GM21526 (cell line): ENCODE measurements around the gene KRT15.

Experiments
- ATAC-seq: cut with Tn5 transposase; IDR thresholded peaks from one replicate; pipeline ENCODE4 v1.9.1; 2021; ENCODE audit warnings: moderate library complexity; ENCODE audit not compliant: unreplicated experiment, low FRiP score

Gene KRT15

GRCh38 chr17:41484920-41485904 is 33.5 kb downstream of the KRT15 start:
- ATAC-seq = no peak

- no peak for ATAC-seq
Observed at GRCh38 chr17:41483991-41484826, 34.5 kb downstream of the KRT15 start.

DNA sequence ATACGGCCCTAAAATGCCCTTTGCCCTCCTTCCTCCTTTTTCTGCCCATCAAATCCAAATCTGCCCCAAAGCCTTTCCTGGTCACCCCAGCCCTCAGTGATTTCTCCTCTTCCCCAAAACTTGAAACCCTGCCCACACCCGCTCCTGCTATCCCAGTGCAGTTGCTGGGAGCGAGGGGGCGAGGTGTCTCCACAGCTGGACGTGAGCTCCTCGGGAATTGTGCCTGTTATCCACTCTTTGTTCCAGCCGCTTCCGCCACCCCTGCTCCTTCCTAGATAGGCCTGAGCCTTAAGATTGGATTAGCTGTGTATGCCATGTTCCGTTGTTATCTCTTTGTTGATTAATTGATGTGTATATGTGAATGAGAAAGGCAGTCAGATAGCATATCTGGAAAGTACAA is 35.2 kb downstream of the KRT15 start:
- ATAC-seq = no peak

DNA sequence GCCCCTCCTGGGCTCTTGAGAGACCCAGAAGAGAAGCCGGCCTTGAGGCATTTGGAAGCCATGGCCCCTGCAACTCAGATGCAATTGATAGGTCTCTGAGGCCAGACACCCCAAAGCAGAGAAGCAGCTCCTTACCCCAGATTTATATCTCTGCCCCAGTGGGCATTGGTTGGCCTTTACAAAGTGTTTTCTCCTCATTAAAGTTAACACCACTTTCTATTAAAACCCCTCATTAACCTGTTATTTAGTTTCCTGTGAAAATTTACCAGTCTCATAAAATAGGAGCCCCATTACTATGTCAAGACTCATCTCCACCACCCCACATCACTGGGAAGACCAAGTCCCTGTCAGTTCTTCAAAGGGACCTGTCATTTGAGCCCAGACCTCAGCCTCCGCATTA is 37.7 kb downstream of the KRT15 start, which contains the start of gene KRT35:
KRT35 (minus strand) TSS at position 116 of the 400 bp plus-strand sequence; CDS start at position 62, 54 bp downstream.
- no peak for ATAC-seq

DNA sequence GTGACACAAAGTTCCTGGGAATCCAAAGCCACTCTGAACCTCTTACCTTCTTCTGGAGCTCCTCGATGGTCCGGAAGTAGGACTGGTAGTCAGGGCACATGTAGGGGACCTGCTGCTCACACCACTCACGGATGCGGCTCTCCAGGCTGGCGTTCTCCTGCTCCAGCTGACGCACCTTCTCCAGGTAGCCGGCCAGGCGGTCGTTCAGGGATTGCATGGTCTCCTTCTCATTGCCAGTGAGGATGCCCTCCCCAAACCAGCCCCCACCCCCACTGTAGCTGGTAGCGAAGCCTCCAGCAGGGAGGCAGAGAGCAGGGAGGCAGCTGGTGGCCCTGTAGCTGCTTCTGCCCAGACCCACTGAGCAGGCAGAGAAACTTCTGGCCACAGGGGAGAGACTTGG is 38.1 kb downstream of the KRT15 start:
- ATAC-seq = no peak

- no peak for ATAC-seq
Observed at GRCh38 chr17:41480136-41480535, 38.6 kb downstream of the KRT15 start.

DNA sequence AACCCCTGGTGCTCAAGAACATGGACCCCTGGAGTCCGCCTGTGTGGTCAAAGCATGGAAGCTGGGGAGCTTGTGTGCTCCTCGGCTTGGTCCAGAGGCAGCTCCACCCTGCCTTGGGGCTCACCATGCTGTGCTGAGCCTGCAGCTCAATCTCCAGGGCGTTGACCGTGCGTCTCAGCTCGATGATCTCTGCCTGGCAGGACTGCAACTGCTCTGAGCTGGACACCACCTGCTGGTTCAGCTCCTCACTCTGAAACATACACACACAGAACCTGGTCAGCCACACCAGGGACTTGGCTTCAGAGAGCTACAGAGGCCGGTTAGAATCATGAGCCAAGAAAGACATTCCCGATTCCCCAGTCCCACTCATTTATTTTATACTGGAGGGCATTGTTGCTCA is 40.5 kb downstream of the KRT15 start:
- no peak for ATAC-seq

GRCh38 chr17:41476866-41477815 is 41.5 kb downstream of the KRT15 start:
- no peak for ATAC-seq

DNA sequence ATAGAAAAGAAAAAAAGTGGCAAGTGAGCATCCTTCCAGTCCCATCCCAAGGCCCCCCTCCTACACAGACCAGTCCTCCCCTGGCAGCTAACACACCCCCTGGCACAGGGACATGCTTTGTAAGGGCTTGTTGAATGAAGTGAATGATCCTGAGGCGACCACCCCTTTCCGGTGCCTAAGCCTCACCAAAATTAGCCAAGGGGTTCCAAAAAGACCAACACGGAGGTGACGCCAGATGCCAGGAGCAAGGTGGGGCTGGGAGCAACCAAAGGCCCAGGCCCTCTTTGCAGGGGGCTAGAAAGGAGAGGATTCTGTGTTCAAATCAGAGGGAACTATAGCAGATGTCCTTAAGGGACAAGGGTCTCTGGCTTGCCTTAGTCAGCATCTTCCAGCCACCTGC is 43.3 kb downstream of the KRT15 start:
- no peak for ATAC-seq

DNA sequence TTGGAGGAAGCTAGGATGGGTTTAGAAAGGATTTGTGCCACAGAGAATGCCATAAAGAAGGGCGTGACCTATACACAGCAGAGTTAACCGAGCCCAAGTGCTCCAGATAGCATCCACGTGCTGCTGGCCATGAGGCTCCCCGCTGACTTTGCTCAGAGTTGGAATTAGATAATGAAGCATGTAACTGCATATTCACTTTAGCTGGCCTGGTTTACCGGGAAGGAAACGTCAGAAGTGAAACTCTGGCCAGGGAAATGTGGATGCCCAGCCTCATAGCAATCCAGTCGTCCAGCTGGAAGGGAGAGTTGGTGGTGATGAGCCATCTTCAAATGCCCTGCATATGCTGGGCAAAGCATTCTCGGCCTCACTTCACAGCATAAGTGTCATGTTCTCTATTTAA is 43.8 kb downstream of the KRT15 start:
- no peak for ATAC-seq

DNA sequence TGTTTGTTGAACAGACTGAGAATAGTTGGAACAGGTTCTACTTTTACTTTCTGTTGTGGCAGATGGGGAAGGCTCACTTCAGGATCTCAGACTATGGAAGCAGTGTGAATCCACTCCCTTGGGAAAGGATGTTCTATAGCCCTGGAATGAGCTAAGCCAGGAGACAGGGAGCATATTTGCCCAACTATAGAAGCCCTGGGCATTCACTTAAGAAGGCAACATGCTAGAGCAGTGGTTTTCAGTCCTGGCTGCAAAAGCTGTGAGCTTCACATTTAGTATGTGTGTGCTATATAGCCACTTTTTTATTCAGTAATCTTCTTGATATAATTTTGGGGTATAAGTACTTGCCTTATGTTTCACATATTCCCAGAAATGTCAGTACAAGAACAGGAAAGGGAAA is 50.3 kb downstream of the KRT15 start:
- no peak for ATAC-seq

DNA sequence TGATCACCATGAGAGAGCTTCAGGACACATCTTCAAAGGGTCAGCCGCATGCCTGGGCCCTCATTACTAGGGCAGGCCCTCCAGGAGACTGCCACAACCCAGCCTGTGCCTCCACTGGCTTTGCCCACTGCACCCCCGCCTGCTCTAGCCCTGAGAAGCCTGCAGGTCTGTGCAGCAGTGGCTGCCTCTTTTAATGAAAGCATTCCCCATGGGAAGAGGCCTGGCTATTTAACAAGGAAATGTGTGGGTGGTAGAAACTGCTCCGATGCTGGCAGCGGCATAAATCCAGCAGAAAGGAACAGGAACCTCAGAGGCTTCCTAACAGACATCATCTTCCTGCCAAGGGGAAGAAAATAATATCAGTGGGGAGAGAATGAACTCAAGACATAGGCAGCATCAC is 51.1 kb downstream of the KRT15 start:
- ATAC-seq = no peak

GRCh38 chr17:41466988-41467387 is 51.7 kb downstream of the KRT15 start, which contains the start of gene KRT32:
Gene KRT32 (minus strand): TSS chr17:41467386. CDS start chr17:41467325, 61 bp downstream.
- ATAC-seq = no peak

GRCh38 chr17:41464682-41465081 is 54.0 kb downstream of the KRT15 start:
- no peak for ATAC-seq

DNA sequence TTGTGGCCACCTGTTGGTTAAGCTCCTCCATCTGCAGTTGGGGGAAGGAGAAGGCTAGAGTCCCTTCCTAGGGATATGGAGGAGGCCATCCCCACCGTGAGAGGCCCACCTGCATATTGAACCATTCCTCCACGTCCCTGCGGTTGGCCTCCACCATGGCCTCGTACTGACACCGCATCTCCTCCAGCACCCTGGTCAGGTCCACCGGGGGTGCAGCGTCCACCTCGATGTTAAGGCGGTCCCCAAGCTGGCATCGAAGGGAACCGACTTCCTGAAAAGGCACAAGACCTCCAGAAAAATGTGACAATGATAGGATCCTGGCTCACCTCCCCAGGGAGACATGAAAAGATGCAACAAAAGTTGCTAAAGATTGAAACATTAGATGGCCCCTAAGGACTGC is 54.5 kb downstream of the KRT15 start:
- ATAC-seq = no peak

- no peak for ATAC-seq
Observed at GRCh38 chr17:41463746-41464145, 54.9 kb downstream of the KRT15 start.
